Mesothelial cell of epicardium (in vitro differentiated cells): Measurements from ENCODE around the gene REPS2. TPM values are rescaled to one million over a fixed set of nuclear protein-coding genes. Genes with fewer than 3 reads are reported as not detected.

Experiments
- DNase-seq, 2 experiments: peaks; one replicate each; pipeline ENCODE4 v3.0.0; 2021; ENCODE audit warnings: low spot score in 2 of 2; ENCODE audit not compliant: unreplicated experiment in 2 of 2
- H3K27ac Mint-ChIP-seq: 2 replicates; pipeline ENCODE4 v1.8.0; 2021; ENCODE audit warnings: mixed read lengths
- H3K27me3 Mint-ChIP-seq: 2 replicates; pipeline ENCODE4 v1.8.0; 2021; ENCODE audit warnings: low read depth, mixed read lengths
- H3K36me3 Mint-ChIP-seq: 2 replicates; pipeline ENCODE4 v1.8.0; 2021; ENCODE audit warnings: mixed read lengths
- H3K4me1 Mint-ChIP-seq: 2 replicates; pipeline ENCODE4 v1.8.0; 2021; ENCODE audit warnings: mixed read lengths
- H3K4me3 Mint-ChIP-seq: 2 replicates; pipeline ENCODE4 v1.8.0; 2021; ENCODE audit warnings: mild to moderate bottlenecking, moderate library complexity, mixed read lengths
- H3K9me3 Mint-ChIP-seq: 2 replicates; pipeline ENCODE4 v1.8.0; 2021; ENCODE audit warnings: mixed read lengths
- total RNA-seq: library from RNA; stranded (reverse); gene quantifications from 3 replicates; pipeline ENCODE4 v1.2.1, GENCODE V29; 2021
- TF ChIP-seq, protein P1 (sequence below): fragments of 200-600 bp; sonication (generic); IDR thresholded peaks from one replicate; pipeline ENCODE4 v1.5.0; 2021; ENCODE audit warnings: antibody characterized with exemption; ENCODE audit not compliant: unreplicated experiment

The REPS2 gene
- total RNA-seq, 1 donor from 2014 or later: 5.2 TPM

DNA sequence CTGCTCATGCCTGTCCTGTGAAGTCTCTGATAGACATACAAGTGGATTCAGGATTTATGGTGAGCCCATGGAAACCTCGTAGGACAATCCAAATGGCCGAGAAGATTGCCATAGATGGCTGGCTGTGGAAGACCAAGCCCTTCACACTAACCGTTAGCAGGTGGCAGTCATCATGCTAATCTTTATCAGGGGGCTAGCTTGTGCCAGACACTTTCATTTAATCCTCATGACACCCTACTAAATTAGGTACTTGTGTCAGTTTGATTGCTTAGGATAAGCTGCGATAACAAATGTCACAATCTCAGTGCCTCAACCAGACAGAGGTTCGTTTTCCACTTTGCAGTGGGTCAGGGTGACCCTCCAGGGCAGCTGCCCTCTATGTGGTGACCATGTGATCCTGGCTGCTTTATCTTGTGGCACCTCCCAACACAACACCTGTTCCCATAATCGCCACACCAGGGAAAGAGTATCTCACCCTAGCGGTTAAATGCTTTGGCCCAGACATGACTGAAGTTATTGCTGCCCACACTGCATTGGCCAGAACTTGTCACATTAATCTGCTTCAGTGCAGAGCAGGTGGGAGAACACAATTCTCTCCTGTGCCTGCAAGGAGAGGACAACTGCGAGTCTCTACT is 60.8 kb downstream of the REPS2 start:
- H3K9me3 Mint-ChIP-seq: no peaks in the 10 kb centered on the region
- no peak overlapping the region for H3K4me3 Mint-ChIP-seq
- H3K27ac Mint-ChIP-seq: no peak overlapping the region
- DNase-seq: no peak
- H3K27me3 Mint-ChIP-seq: peaks cover 49% of the 10 kb centered on the region
- TF ChIP-seq, protein P1, sequence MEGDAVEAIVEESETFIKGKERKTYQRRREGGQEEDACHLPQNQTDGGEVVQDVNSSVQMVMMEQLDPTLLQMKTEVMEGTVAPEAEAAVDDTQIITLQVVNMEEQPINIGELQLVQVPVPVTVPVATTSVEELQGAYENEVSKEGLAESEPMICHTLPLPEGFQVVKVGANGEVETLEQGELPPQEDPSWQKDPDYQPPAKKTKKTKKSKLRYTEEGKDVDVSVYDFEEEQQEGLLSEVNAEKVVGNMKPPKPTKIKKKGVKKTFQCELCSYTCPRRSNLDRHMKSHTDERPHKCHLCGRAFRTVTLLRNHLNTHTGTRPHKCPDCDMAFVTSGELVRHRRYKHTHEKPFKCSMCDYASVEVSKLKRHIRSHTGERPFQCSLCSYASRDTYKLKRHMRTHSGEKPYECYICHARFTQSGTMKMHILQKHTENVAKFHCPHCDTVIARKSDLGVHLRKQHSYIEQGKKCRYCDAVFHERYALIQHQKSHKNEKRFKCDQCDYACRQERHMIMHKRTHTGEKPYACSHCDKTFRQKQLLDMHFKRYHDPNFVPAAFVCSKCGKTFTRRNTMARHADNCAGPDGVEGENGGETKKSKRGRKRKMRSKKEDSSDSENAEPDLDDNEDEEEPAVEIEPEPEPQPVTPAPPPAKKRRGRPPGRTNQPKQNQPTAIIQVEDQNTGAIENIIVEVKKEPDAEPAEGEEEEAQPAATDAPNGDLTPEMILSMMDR: no peak
- no peaks in the 10 kb centered on the region for H3K36me3 Mint-ChIP-seq
- peaks cover 5% of the 10 kb centered on the region for H3K4me1 Mint-ChIP-seq

DNA sequence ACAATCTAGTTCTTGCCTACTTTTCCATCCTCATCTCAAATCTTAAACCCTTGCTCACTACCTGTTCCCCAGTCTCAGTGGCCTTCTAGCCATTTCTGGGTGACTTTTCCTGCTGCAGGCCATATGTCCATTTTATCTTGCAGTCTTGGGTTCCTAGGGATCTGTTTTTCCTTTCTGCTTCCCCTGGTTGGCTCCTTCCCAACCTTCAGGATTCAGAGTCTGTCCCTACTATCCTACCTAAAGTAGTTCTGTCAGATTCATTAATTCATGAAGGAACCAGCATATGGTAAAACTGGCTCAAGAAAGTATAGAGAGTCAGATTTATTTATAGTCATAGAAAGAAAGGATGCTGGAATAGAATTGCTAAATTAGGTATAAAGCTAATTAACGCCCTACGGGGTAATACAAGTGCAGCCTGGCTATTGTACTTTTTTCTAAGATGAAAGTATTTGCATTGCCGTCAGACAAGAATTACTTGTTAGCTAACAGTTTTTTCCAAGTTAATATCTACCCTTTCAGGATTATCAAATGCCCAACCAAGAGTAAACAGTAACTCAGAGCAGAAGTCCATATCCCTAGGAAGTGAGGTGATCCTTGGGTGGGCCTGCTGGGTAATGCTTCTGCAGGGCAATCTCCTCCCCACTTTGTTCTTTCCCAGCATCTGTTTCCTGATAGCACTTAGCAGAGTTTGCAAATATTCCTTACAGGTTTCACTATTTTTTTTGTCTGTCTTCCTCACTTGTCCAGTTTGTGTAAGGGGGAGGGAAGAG is 63.6 kb downstream of the REPS2 start:
- TF ChIP-seq, protein P1: no peak
- Mint-ChIP-seq H3K27ac (no peak overlapping the region), H3K27me3 (peaks cover 32% of the 10 kb centered on the region), H3K4me3 (no peak overlapping the region), H3K36me3 (no peaks in the 10 kb centered on the region), H3K4me1 (peaks cover 12% of the 10 kb centered on the region), H3K9me3 (no peaks in the 10 kb centered on the region)
- DNase-seq: no peak

DNA sequence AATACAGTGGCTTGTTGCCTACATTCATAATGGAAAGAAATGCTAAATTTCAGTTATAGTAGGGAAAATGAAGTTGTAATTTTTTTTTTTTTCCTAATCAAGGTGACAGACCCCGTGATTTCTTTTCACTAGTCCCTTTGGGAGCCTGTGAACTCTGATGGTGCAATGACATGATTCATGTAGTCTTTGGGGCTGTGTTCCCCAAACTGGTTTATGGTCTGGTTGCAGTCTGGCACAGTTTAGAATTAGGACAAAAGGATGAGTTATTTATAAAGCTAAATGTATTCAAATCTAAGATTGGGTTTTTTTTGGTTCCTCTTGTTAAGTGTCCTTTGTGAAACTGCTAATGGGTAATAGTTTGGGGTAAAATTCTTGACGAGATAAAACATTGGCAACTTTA is 66.0 kb downstream of the REPS2 start:
- Mint-ChIP-seq H3K27me3 (peaks cover 11% of the 10 kb centered on the region), H3K36me3 (no peaks in the 10 kb centered on the region), H3K4me3 (no peak overlapping the region), H3K27ac (no peak overlapping the region), H3K9me3 (no peaks in the 10 kb centered on the region), H3K4me1 (peaks cover 12% of the 10 kb centered on the region)
- TF ChIP-seq, protein P1: no peak
- no peak for DNase-seq

DNA sequence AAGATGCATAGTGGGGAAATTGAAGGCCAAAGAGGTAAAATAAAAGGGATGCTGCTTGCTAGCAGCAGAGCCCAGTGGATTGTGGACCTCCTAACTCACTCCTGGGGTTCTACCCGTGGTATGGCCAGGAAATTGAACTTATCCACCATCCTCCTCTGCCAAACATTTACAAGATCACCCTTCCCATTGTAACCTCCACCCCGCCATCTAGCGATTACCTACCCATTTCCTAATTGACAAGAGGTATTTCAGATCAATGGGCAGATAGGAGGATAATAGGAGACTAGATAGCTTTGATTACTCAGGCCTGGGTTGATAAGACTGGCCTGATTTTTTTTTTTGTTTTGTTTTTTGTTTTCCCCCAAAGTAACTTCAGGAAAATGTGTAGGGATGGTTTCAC is 67.8 kb downstream of the REPS2 start:
- H3K9me3 Mint-ChIP-seq: no peaks in the 10 kb centered on the region
- DNase-seq: no peak
- H3K27ac Mint-ChIP-seq: no peak overlapping the region
- H3K4me1 Mint-ChIP-seq: peaks cover 12% of the 10 kb centered on the region
- peaks cover 2% of the 10 kb centered on the region for H3K27me3 Mint-ChIP-seq
- no peak overlapping the region for H3K4me3 Mint-ChIP-seq
- TF ChIP-seq, protein P1: no peak
- H3K36me3 Mint-ChIP-seq: no peaks in the 10 kb centered on the region

DNA sequence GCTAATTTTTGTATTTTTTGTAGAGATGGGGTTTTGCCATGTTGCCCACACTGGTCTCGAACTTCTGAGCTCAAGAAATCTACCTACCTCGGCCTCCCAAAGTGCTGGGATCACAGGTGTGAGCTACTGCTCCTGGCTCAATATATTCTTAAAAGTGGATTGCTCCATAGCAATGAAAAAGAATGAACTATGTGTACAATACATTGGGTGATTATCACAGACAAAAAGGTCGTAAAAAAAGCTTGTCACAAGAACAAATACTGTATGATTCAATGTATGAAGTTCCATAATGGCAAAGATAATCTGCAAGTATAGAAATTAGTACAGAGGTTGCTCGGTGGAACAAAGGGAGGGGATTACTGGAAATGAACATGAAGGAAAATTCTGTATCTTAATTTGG is 70.7 kb downstream of the REPS2 start:
- H3K9me3 Mint-ChIP-seq: no peaks in the 10 kb centered on the region
- H3K36me3 Mint-ChIP-seq: no peaks in the 10 kb centered on the region
- no peaks in the 10 kb centered on the region for H3K27me3 Mint-ChIP-seq
- no peak for DNase-seq
- TF ChIP-seq, protein P1: no peak
- no peak overlapping the region for H3K4me3 Mint-ChIP-seq
- H3K27ac Mint-ChIP-seq: no peak overlapping the region
- peaks cover 19% of the 10 kb centered on the region for H3K4me1 Mint-ChIP-seq
